Stimulated activated CD4-positive, alpha-beta T cell treated with anti-CD3 and anti-CD28 coated beads, TNF-alpha, amount 100 ng/mL, for 48 hours (primary cell): Measurements from ENCODE around the gene CPNE5.

Experiments used
- DNase-seq, 3 donors: peaks; one replicate each; pipeline ENCODE4 v3.0.0-alpha.2; 2020; ENCODE audit warnings: low read depth in 3 of 3

CPNE5 gene

GRCh38 chr6:36836111-36837021 lies 2.9 kb downstream of the CPNE5 start:
- no peak for DNase-seq

DNA sequence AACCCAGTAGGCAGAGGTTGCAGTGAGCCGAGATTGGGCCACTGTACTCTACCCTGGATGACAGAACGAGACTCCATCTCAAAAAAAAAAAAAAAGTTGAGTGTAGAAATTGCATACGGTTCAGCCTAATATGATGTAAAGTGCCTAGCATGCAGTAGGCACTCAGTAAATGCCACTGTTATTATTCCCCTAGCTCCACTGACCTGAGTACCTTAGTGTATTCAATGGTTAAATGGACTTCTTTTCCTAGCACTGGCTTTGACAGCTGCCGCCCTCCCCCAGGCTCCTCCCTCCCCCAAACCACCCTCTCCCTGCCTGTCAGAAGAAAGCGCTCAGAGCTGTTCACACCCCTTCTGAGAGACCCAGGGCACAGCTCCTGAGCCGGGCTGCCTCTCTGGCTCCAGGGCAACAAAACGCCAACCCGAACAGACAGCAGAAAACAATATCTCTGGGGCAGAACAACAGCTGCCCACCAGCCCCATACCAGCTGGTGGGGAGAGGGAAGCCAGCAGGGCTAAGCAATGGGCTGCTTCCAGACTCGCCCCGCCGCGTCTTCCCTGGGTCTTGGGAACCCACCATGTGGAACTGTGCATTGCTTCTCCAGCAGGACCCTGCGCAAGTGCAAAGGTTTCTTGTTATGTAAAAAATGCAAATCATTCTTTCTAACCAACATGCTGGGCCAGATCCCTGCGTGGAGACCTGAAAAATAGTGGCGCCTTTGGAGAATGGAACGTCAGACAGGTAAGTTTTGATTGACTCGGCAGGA lies 4.5 kb downstream of the CPNE5 start:
- no peak for DNase-seq

- DNase-seq = no peak
These were observed 6.0 kb downstream of the CPNE5 start for GRCh38 chr6:36833182-36833789.

GRCh38 chr6:36832313-36832712 lies 6.9 kb downstream of the CPNE5 start:
- no peak for DNase-seq

DNA sequence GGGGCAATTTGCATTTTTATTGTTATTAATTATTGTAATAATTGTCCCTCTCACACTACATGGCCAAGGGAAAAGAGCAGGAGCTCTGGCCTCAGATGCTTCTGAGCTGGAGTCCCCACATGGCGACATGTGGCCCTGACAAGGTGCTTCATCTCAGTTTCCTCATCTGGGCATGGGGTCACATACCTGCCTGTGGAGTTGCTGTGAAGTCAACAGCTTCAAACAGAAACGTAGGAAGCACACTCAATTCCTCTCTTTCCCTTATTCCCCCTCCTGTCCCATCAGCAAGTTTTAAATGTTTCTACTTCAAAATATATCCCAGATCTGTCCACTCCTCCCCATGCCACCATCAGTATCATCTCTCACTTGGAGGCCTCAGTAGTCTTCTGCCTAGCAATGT lies 8.7 kb downstream of the CPNE5 start:
- DNase-seq = no peak

- no peak for DNase-seq
These were observed 9.2 kb downstream of the CPNE5 start for GRCh38 chr6:36829919-36830544.

GRCh38 chr6:36827261-36828079 lies 11.8 kb downstream of the CPNE5 start:
- peak in 1 of 3 donors; percentile 4 for DNase-seq

DNA sequence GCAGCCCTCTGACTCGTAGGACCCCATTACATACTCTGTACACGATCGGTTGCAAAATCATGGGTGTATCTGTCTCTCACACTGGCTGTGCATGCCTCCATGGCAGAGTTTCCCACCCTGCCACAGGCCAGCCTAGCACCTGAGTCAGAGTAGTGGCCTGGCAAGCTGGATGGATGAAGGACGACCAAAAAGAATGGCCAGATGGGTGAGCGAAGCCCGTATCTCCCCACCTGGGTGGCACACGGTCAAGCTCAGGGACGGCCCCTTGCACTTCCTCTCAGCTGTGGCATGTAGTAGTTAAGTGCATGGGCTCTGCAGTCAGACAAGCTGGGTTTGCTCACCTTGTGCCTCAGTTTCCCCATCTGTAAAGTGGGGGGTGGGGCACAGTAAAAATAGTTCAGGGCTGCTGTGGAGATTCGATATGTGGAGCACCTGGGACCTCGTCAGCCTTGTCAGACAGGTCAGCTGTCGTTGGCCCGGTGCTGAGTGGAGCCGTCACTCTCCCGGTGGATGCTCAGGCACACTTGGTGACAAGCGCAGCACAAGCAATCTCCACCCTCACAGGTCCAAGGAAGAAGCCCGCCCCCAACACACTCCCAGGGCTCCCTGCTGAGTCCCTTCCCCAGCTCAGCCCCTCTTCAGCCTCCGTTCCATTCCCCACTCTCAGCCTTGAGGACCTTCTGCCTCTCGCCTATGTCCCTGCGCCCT lies 12.6 kb downstream of the CPNE5 start:
- no peak for DNase-seq

- no peak for DNase-seq
These were observed 13.2 kb downstream of the CPNE5 start for GRCh38 chr6:36825994-36826393.

GRCh38 chr6:36825452-36825851 lies 13.8 kb downstream of the CPNE5 start:
- no peak for DNase-seq

DNA sequence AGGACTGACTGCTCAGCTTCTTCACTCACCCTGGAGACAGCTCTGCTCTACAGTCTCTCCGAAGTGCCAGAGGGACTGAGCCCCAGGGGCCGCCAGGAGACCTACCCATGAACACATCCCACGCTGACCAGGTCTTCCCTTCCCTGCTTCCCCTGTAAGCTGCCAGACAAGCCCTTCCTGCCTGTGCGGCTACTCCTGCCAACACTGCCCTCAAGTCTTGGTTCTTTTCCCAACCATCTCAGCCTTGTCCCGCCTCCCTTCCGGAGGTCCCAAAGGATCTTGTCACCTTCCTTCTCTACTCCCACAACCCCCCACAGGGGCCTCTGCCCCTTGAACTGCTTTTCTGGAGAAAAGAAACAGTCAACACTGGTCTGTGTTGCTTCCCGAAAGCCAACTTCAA lies 15.0 kb downstream of the CPNE5 start:
- DNase-seq = no peak

GRCh38 chr6:36823421-36824096 lies 15.7 kb downstream of the CPNE5 start:
- DNase-seq = no peak

GRCh38 chr6:36822506-36823269 lies 16.6 kb downstream of the CPNE5 start:
- no peak for DNase-seq

DNA sequence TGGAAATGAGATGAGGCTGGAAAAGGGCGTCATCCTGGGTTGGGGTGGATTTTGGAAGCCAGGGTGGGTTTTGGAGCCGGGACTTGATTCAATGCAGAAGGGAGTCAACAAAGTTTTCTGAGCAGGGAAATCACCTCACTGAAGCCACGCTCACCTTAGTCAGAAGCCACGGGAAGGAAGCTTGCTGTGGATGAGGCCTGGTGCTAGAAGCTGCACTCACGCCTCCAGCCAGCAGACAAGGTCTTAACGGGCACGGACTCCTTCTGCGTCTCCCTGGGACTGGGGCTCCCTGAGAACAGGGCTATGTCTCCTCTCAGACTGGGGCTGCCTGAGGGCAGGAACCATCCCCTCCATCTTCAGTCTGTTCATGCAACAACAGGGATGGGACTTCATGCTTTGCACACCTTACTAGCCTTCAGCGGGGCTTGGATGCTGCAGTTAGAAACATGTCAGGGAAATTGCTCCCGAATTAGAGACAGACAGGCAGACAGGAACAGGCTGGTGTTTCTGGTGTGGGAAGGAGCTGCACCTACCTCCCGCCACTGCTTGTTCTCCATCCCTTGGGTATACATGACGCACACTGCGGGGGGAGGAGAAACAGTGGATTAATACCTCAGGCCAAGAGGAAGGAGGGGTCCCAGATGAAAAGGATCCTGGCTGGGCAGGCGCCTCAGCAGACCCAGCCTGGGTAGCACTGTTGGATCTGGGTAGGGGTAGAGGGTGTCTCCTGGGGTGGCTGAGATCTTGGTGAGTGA lies 17.5 kb downstream of the CPNE5 start:
- no peak for DNase-seq

DNA sequence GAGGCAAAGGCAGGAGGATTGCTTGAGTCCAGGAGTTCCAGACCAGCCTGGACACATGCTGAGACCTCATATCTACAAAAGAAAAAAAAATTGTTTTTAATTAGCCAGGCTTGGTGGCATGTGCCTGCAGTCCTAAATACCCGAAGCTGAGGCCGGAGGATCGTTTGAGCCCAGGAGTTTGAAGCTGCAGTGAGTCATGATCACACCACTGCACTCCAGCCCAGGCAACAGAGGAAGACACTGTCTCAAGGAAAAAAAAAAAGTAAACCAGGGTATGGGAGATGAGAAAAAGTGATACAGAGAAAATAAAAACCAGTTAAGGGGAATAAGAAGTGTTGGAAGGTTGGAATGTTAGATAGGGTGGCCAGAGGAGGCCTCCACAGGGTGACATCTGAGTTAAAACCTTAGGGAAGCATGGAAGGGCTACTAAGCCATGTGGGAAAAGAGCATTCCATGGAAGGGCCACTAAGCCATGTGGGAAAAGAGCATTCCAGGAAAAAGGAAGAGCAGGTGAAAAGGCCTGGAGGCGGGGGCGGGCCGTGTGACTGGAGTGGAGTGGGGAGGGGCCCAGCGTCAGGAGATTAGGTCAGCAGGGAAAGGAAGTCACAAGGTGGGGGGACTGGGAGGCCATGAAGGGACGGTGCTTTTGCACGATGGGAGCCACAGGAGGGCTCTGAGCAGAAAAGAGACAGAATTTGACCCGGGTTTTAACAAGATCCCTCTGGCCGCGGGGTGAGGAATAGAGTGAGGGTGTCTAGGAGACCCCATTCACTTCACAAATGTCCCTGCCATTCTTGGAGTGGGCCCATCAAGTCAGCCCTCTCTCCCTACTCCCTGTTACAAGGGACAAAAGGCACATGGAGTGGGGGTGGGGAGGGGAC lies 18.3 kb downstream of the CPNE5 start:
- DNase-seq = no peak

GRCh38 chr6:36818756-36819155 lies 20.5 kb downstream of the CPNE5 start:
- no peak for DNase-seq

DNA sequence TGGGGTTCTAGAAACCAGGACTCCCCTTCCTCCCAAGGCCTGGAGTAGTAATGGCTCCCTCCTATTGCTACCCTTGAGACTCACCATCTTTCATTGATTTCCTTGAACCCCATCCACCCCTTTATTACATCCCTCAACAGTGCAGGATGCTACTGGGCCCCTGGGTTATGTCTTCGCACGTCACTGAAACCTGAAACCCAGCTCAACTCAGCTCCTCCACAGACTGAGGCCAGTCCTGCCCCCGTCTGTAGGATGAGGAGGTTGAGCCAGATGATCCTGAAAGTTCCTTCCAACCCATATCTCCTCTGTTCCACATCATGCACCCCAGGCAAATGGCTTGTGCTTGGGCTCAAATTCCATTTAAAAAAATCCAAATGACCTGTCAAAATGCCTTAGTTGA lies 21.4 kb downstream of the CPNE5 start:
- DNase-seq = no peak
